HEK293 (cell line): ENCODE data around the gene RDX.

ENCODE experiments used
- CTCF ChIP-seq: fragments of 450-650 bp; formaldehyde crosslinking; IDR thresholded peaks from 2 replicates; pipeline ENCODE4 v1.5.1; 2016; ENCODE audit warnings: missing biosample characterization, missing genetic modification characterization
- HOXD13 ChIP-seq: sonication (generic); formaldehyde crosslinking; IDR thresholded peaks from 2 replicates; pipeline ENCODE4 v1.8.0; 2022; ENCODE audit warnings: missing genetic modification reagents, borderline replicate concordance
- KLF17 ChIP-seq: fragments of 450-650 bp; formaldehyde crosslinking; IDR thresholded peaks from 2 replicates; pipeline ENCODE4 v1.5.1; 2016; ENCODE audit warnings: missing biosample characterization, missing genetic modification characterization
- PATZ1 ChIP-seq: fragments of 450-650 bp; formaldehyde crosslinking; IDR thresholded peaks from 2 replicates; pipeline ENCODE4 v1.5.1; 2016; ENCODE audit warnings: missing biosample characterization, missing genetic modification characterization
- ZEB2 ChIP-seq: fragments of 450-650 bp; formaldehyde crosslinking; IDR thresholded peaks from 2 replicates; pipeline ENCODE4 v1.5.1; 2016; ENCODE audit warnings: missing biosample characterization, missing genetic modification characterization
- ZNF121 ChIP-seq: fragments of 450-650 bp; formaldehyde crosslinking; IDR thresholded peaks from 2 replicates; pipeline ENCODE4 v1.5.1; 2016; ENCODE audit warnings: missing biosample characterization, missing genetic modification characterization
- ZNF202 ChIP-seq: fragments of 450-650 bp; formaldehyde crosslinking; IDR thresholded peaks from 2 replicates; pipeline ENCODE4 v1.5.1; 2016; ENCODE audit warnings: missing biosample characterization, missing genetic modification characterization, borderline replicate concordance
- ZNF266 ChIP-seq: fragments of 450-650 bp; formaldehyde crosslinking; IDR thresholded peaks from 2 replicates; pipeline ENCODE4 v1.5.1; 2016; ENCODE audit warnings: missing biosample characterization, missing genetic modification characterization, low read depth
- ZNF302 ChIP-seq: fragments of 450-650 bp; formaldehyde crosslinking; IDR thresholded peaks from 2 replicates; pipeline ENCODE4 v1.5.1; 2016; ENCODE audit warnings: missing biosample characterization, missing genetic modification characterization, low read depth
- ZNF488 ChIP-seq: fragments of 450-650 bp; formaldehyde crosslinking; IDR thresholded peaks from 2 replicates; pipeline ENCODE4 v1.5.1; 2016; ENCODE audit warnings: missing biosample characterization, missing genetic modification characterization
- ZNF510 ChIP-seq: fragments of 450-650 bp; formaldehyde crosslinking; IDR thresholded peaks from 2 replicates; pipeline ENCODE4 v1.5.1; 2018; ENCODE audit warnings: mild to moderate bottlenecking, missing genetic modification characterization, missing biosample characterization; ENCODE audit not compliant: insufficient replicate concordance
- ZNF513 ChIP-seq: fragments of 450-650 bp; IDR thresholded peaks from 2 replicates; pipeline ENCODE4 v1.5.1; 2018; ENCODE audit warnings: missing biosample characterization, missing genetic modification characterization
- ZNF561 ChIP-seq: fragments of 450-650 bp; IDR thresholded peaks from 2 replicates; pipeline ENCODE4 v1.5.1; 2018; ENCODE audit warnings: missing biosample characterization, missing genetic modification characterization, borderline replicate concordance
- ZNF791 ChIP-seq: fragments of 450-650 bp; formaldehyde crosslinking; IDR thresholded peaks from 2 replicates; pipeline ENCODE4 v1.5.1; 2016; ENCODE audit warnings: missing biosample characterization, missing genetic modification characterization

- TF ChIP-seq ZNF510 (tag by site-specific recombination), result no peak
- no peak for TF ChIP-seq ZEB2 (tag by site-specific recombination)
- TF ChIP-seq CTCF (tag by site-specific recombination), result no peak
- TF ChIP-seq PATZ1 (tag by site-specific recombination), result no peak
- no peak for TF ChIP-seq ZNF561 (tag by site-specific recombination)
- TF ChIP-seq ZNF513 (tag by site-specific recombination), result no peak
- TF ChIP-seq HOXD13 (CRISPR knock-in tag), result no peak
- no peak for TF ChIP-seq ZNF121 (tag by site-specific recombination)
- no peak for TF ChIP-seq ZNF202
- TF ChIP-seq ZNF266 (tag by site-specific recombination), result no peak
- TF ChIP-seq ZNF488, result no peak
- TF ChIP-seq KLF17 (tag by site-specific recombination), result no peak
- TF ChIP-seq ZNF302, result no peak
- no peak for TF ChIP-seq ZNF791 (tag by site-specific recombination)
These were observed 111.3 kb downstream of the RDX start for GRCh38 chr11:110185121-110185591.
